Epithelial cell of prostate (primary cell): ENCODE data around the gene CSMD2.

Experiments
- DNase-seq: peaks from one replicate; pipeline ENCODE4 v3.0.0-alpha.2; 2011; ENCODE audit warnings: low read depth, low spot score
- H3K27ac ChIP-seq: fragments of 450-650 bp; 2 replicates; pipeline ENCODE4 v1.5.1; 2017; ENCODE audit warnings: mild to moderate bottlenecking

Gene CSMD2

GRCh38 chr1:33606272-33606671 lies 558.8 kb downstream of the CSMD2 start:
- no peak for DNase-seq
- no peak overlapping the region for H3K27ac ChIP-seq

DNA sequence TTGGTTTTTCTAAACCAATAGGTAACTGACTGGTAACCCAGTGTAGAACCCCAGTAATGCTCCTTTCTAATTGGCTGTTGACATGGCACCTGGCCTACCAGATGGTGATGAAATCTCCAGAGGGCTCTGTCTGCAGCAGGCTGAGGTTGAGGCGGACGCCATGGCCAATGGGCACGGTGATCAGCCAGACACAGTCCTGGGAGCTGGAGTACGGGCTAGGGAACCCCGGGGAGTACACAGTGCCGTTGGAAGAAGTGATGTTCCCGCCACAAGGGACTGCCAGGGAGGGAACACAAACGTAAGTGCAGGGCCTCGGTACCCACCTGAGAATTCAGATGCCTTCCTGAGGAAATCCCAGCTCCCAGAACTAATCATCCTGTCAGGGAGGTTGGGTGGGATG lies 562.8 kb downstream of the CSMD2 start:
- H3K27ac ChIP-seq = no peak overlapping the region
- DNase-seq = no peak

DNA sequence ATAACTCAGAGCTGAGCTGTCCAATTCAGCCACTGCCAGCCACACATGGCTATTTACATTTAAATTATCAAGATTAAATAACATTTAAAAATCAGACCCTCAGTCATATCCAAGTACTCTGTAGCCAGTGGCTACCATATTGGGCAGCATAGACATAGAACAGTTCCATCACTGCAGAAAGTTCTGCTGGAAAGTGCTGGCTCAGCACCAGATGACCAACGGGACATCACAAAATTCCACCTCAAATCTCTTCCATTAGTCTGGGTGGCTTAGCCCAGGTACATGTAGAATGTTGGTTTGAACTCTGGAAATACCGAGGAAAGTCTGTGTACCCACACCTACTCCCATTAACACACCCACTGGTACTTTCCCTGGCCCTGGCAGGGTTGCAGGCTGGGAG lies 563.3 kb downstream of the CSMD2 start:
- no peak for DNase-seq
- no peak overlapping the region for H3K27ac ChIP-seq

DNA sequence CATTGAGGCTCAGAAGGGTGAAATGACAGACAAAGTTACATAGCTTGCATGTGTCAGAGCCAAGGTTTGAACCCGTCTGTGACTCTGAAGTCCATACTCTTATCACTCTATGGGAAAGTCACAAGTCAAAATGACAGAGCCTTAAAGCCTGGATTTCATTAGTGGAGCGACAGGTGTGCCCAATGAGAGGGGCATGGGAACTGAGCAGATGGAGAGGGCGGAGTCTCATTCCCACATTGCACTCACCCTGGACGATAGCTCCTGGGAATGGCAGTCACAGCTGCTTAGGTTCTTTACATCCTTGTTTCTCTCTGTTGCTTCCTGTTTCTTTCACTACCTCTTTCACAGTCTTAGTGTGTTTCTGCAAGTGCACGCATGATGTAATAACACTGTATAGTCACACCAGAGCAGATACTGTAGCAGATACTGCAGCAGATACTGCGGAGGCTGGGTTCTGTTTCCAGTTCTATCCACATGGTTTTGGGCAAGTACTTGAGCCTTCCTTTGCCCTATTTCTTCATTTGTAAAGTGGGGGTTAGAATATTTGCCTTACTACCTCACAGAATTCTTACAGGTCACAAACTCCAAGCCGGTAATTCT lies 565.4 kb downstream of the CSMD2 start:
- H3K27ac ChIP-seq = no peak overlapping the region
- no peak for DNase-seq

DNA sequence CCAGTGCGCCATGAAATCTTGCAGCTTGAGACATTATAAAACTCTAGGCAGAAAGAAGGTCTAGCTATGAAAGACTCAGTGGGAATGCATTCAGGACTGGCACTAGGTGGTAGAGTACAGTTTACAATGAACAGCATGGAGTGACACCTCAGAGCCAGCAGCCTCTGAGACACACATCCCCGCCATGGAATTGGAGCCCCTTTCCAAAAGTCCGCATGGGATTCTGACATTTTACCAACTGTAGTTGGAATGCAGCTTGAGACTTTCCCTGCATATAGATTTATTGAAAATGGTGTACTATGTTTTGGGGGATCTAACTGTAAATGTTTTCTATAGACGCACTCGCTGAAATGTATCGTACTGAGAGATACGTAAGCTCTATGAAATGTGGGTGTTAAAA lies 576.3 kb downstream of the CSMD2 start:
- no peak for DNase-seq
- no peak overlapping the region for H3K27ac ChIP-seq

GRCh38 chr1:33586795-33587194 lies 578.2 kb downstream of the CSMD2 start:
- H3K27ac ChIP-seq = no peak overlapping the region
- DNase-seq = no peak

DNA sequence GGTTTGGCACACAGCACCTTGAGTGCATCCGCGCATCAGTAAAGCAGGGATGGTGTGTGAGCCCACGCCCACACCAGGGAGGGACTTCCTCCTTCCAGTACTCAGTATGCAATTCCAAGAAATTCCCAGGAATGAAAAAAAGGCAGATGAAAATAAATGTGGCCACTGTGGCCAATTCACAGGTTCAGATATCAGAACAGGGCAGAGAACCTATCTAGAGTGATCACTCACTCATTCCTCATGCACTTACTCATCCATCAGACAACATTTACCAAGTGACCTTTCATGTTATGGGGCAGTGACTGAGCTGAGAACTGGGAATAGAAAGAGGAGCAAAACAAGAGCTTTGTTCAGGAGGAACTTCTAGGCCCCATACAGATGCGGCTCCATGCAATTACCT lies 578.9 kb downstream of the CSMD2 start:
- no peak overlapping the region for H3K27ac ChIP-seq
- peak; percentile 2 for DNase-seq

- H3K27ac ChIP-seq = no peak overlapping the region
- DNase-seq = no peak
These were observed 581.5 kb downstream of the CSMD2 start for GRCh38 chr1:33583567-33583966.

GRCh38 chr1:33578557-33579448 lies 586.2 kb downstream of the CSMD2 start:
- H3K27ac ChIP-seq = no peak overlapping the region

DNA sequence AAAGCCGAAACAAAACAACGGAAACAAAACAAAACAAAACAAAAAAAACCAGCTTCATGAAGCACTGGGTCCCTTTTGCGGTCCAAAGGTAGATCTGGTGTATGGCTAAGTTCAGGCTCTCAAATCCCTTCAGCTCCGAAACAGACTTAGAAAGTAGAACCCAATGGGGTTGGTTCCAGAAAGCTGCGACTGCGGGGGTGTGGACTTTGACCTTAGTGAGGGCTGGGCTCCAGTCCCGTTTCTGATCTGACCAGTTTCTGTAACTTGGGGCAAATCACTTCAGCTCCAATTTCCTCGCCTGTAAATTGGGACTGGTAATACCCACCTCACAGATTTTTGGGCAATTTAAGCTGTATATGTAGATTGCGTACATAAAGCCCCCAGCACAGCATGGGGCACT lies 587.4 kb downstream of the CSMD2 start:
- H3K27ac ChIP-seq = no peak overlapping the region
- DNase-seq = no peak

More at GRCh38 chr1:33578557-33579448, 586.2 kb downstream of the CSMD2 start:
- DNase-seq = no peak

GRCh38 chr1:33576821-33577599 lies 588.0 kb downstream of the CSMD2 start:
- DNase-seq = no peak
- no peak overlapping the region for H3K27ac ChIP-seq

DNA sequence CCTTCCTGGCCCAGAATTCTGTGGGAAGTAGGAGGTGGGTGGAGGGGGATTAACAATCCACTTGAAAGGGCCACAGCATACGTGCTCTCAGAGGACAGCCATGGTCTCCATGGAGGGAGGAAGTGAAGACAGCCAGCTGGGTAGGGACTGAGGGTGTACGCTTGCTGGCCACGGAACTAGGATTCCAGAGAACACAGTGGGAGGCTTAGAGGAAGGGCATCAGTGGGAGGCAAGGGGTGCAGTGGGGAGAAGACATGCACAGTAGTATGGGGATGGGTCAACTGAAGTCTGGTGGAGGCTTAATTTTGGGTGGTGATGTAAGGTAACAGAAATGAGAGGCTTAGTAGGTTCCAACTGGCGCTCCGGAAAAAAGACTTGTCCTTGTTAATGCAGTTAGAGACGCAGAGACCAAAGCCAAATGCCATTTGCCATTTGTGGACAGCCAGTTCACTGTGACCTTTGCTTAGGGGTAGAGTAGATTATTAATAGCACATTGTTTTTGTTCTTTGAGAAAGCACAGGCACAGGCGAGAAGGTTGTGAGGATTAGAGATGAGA lies 589.6 kb downstream of the CSMD2 start:
- DNase-seq = no peak
- H3K27ac ChIP-seq = no peak overlapping the region

GRCh38 chr1:33573661-33574060 lies 591.4 kb downstream of the CSMD2 start:
- no peak for DNase-seq
- no peak overlapping the region for H3K27ac ChIP-seq

DNA sequence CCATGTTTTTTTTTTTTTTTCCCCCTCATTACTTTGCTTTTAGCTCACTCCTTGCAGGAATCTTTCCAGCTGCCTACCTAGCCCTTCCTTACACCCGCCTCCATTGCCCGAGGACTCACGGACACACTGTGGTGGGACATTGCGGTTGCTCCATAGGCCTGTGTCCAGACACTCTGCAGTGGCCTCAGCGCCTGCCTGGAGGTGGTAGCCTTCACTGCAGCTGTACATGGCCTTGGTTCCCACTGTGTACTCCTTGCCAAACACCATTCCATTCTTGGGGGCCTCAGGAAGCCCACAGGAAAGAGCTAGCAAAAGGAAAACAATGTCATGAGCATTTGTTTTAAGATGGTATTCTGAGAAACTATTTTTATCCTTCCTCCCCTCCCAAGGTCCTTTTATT lies 592.6 kb downstream of the CSMD2 start:
- no peak for DNase-seq
- no peak overlapping the region for H3K27ac ChIP-seq

DNA sequence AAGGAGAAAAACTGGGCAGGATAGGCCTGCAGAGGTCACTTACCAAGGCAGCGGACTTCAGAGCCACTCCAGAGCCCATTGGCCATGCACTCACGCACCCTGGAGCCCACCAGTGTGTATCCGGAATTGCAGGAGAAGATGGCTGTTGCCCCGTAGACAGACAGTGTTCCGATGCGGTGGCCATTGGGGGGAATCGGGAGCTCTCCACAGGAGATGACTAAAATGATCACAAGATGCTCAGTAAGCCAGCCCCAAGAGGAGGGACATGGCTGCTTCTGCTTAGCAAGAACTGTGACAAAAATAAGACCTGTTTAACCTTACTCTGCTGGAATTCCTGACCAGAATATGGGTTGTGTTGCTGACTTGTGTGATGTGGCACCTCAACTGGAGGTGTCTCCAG lies 595.7 kb downstream of the CSMD2 start:
- H3K27ac ChIP-seq = no peak overlapping the region
- no peak for DNase-seq

GRCh38 chr1:33563699-33564098 lies 601.3 kb downstream of the CSMD2 start:
- no peak for DNase-seq
- H3K27ac ChIP-seq = no peak overlapping the region

DNA sequence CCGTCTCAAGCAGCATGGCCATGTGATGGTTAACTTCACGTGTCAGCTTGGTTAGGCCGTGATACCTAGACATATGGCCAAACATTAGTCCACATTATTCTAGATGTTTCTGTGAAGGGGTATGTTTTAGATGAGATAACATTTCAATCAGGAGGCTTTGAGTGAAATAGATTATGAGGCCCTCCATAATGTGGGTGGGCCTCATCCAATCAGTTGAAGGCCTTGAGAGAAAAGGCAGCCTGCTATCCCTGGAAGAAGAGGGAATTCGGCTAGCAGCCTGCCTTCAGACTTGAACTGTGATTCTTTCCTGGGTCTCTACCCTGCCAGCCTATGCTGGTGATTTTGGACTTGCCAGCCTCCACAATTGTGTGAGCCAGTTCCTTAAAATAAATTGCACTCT lies 602.5 kb downstream of the CSMD2 start:
- no peak for DNase-seq
- no peak overlapping the region for H3K27ac ChIP-seq

GRCh38 chr1:33561576-33561975 lies 603.5 kb downstream of the CSMD2 start:
- H3K27ac ChIP-seq = no peak overlapping the region

DNA sequence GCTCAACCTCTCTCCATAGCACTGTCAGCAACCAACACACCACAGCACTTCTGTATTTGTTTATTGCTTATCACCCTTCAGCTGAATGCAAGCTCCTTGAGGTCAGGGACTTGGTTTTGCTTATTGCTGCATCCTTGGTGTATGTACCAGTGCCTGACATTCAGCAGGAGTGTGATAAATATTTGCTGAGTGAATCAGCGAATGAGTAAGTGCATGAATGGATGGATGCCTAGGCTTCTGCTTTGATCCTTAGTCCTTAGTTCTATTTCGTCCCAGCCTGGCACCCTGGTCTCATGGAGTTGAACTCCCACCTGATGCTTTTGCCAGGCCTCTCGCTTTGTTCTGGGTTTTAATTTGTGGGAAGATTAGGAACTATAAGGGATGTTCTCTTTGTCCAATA lies 604.4 kb downstream of the CSMD2 start:
- no peak overlapping the region for H3K27ac ChIP-seq
- DNase-seq = no peak

More at GRCh38 chr1:33561576-33561975, 603.5 kb downstream of the CSMD2 start:
- no peak for DNase-seq

- DNase-seq = no peak
- H3K27ac ChIP-seq = no peak overlapping the region
These were observed 616.3 kb downstream of the CSMD2 start for GRCh38 chr1:33548721-33549120.

DNA sequence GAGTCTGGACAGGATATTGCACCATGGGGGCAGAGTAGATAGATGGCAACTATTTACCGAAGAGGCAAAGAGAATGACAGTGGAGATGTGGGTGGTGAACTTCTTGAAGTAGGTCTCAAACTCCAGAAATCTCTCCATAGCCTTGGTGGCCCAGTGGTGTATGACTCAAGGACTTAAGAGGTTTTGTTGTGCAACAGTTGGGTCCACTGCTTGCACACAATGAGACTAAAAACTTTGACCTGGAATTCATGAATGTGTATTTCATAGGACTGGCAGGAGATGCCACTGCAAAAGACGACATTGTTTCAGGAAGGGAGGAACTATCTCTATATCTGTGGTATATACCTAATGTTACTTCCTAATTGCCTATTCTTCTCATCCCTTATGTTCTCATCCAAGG lies 616.7 kb downstream of the CSMD2 start:
- no peak for DNase-seq
- no peak overlapping the region for H3K27ac ChIP-seq
